ENCODE results near the gene SLC44A4.

The SLC44A4 gene

GRCh38 chr6:31901415-31901952 is 22.7 kb upstream of the SLC44A4 start (continued):
- no peak for TF ChIP-seq ZNF558 (tag by site-specific recombination; IDR thresholded peaks at IDR 0.05)
- TF ChIP-seq KLF16 (tag by site-specific recombination; IDR thresholded peaks at IDR 0.05), result peak; percentile 71
- no peak for TF ChIP-seq YY1 (tag by site-specific recombination; IDR thresholded peaks at IDR 0.05)
- TF ChIP-seq ZNF112 (tag by site-specific recombination; IDR thresholded peaks at IDR 0.05), result no peak
- TF ChIP-seq ZSCAN23 (tag by site-specific recombination; IDR thresholded peaks at IDR 0.05), result no peak
- TF ChIP-seq ZNF391 (tag by site-specific recombination; IDR thresholded peaks at IDR 0.05; ENCODE audit: borderline replicate concordance, low read depth), result no peak
- TF ChIP-seq FEZF1 (tag by site-specific recombination; IDR thresholded peaks at IDR 0.05), result no peak
- no peak for TF ChIP-seq TSHZ1 (tag by site-specific recombination; IDR thresholded peaks at IDR 0.05; ENCODE audit: borderline replicate concordance)
- no peak for TF ChIP-seq ZNF701 (tag by site-specific recombination; IDR thresholded peaks at IDR 0.05)
- TF ChIP-seq GLIS2 (tag by site-specific recombination; IDR thresholded peaks at IDR 0.05), result peak; percentile 24; the same call in 1 of the 2 replicates
- TF ChIP-seq KLF10 (tag by site-specific recombination; IDR thresholded peaks at IDR 0.05), result peak; percentile 69
- TF ChIP-seq, protein P1, sequence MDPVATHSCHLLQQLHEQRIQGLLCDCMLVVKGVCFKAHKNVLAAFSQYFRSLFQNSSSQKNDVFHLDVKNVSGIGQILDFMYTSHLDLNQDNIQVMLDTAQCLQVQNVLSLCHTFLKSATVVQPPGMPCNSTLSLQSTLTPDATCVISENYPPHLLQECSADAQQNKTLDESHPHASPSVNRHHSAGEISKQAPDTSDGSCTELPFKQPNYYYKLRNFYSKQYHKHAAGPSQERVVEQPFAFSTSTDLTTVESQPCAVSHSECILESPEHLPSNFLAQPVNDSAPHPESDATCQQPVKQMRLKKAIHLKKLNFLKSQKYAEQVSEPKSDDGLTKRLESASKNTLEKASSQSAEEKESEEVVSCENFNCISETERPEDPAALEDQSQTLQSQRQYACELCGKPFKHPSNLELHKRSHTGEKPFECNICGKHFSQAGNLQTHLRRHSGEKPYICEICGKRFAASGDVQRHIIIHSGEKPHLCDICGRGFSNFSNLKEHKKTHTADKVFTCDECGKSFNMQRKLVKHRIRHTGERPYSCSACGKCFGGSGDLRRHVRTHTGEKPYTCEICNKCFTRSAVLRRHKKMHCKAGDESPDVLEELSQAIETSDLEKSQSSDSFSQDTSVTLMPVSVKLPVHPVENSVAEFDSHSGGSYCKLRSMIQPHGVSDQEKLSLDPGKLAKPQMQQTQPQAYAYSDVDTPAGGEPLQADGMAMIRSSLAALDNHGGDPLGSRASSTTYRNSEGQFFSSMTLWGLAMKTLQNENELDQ (tag by site-specific recombination; IDR thresholded peaks at IDR 0.05; ENCODE audit: low read depth), result no peak
- TF ChIP-seq ZNF585B (tag by site-specific recombination; IDR thresholded peaks at IDR 0.05), result no peak
- TF ChIP-seq, protein P2, sequence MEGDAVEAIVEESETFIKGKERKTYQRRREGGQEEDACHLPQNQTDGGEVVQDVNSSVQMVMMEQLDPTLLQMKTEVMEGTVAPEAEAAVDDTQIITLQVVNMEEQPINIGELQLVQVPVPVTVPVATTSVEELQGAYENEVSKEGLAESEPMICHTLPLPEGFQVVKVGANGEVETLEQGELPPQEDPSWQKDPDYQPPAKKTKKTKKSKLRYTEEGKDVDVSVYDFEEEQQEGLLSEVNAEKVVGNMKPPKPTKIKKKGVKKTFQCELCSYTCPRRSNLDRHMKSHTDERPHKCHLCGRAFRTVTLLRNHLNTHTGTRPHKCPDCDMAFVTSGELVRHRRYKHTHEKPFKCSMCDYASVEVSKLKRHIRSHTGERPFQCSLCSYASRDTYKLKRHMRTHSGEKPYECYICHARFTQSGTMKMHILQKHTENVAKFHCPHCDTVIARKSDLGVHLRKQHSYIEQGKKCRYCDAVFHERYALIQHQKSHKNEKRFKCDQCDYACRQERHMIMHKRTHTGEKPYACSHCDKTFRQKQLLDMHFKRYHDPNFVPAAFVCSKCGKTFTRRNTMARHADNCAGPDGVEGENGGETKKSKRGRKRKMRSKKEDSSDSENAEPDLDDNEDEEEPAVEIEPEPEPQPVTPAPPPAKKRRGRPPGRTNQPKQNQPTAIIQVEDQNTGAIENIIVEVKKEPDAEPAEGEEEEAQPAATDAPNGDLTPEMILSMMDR (tag by site-specific recombination; IDR thresholded peaks at IDR 0.05), result no peak
- TF ChIP-seq KLF17 (tag by site-specific recombination; IDR thresholded peaks at IDR 0.05), result no peak
- TF ChIP-seq ZIC2 (tag by site-specific recombination; IDR thresholded peaks at IDR 0.05), result no peak
- no peak for TF ChIP-seq ZNF280C (tag by site-specific recombination; IDR thresholded peaks at IDR 0.05)
- no peak for TF ChIP-seq ZNF16 (tag by site-specific recombination; IDR thresholded peaks at IDR 0.05; ENCODE audit: low read depth)
- no peak for TF ChIP-seq SCRT2 (tag by site-specific recombination; IDR thresholded peaks at IDR 0.05)
